CD4-positive, alpha-beta T cell treated with Interleukin-1 beta for 1 hour (primary cell): ENCODE data around the gene SNCAIP.
"Not testable (repeated sequence)": the region's sequence is repeated elsewhere in the genome, so short reads cannot be mapped to it uniquely, and the experiment has no call there.

Experiments
- DNase-seq, 2 donors: peaks; one replicate each; pipeline ENCODE4 v3.0.0-alpha.2; 2020 to 2022

SNCAIP gene

DNA sequence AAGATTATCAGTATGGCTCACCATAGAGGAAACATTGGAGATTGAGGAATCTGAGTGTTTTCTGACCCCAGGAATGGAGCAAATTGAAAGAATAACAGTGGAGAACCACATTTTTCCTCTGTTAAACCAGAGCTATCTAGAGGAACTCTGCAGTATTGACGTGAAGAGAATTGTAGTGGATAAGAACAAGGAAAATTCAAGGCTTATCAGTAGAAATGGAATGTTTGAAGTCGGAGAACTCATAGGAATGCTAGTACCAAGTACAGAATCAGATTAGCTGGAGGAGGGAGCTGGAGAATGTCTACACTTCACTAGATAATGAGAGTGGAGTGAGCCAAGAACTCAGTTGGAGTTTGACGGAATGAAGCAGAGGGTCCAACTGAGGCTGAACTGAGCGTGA, 50.3 kb downstream of the SNCAIP start:
- DNase-seq, result no peak

- no peak for DNase-seq
These were observed 51.6 kb downstream of the SNCAIP start for GRCh38 chr5:122363623-122364022.

GRCh38 chr5:122366501-122366900, 54.5 kb downstream of the SNCAIP start:
- DNase-seq, result no peak

DNA sequence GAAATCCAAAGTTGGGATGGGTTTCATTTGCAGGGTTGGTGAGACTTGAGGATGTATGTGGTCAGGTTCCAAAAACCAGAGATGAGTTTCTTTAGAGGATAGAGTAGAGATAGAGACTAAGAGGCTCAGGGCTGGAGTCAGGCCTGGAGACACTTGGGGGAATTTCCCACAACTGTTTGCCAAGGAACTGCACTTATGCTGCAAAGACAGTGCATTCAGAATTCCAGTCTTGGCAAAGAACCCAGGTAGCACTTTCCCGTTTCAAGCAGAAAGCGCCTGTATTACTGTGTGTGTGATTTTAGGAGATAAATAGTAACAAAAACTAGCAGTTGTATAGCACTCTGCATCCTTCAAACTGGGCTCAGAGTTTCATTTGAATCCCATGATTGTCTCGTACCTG, 55.4 kb downstream of the SNCAIP start:
- no peak for DNase-seq

- no peak for DNase-seq
These were observed 56.6 kb downstream of the SNCAIP start for GRCh38 chr5:122368510-122369251.

GRCh38 chr5:122369253-122369815, 57.3 kb downstream of the SNCAIP start:
- no peak for DNase-seq

- no peak for DNase-seq
These were observed 59.6 kb downstream of the SNCAIP start for GRCh38 chr5:122371511-122372151.

DNA sequence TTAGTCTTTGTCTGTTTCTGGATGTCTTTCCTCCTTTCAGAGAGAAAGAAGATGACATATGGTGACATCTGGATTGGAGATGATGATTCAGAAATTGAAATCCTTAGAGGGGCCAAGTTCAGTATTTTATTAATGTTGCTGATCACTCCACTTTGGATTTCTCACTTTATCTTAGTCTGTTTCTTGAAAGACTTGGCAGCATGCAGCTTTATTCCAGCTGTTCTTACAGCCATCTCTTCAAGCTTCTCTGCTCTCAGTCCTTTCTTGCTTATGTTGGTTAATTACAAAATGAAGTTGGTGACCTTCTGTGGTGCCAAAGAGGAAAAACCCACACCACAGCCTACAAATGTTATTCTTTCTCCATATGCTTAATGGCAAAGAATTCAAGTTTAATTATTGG, 62.1 kb downstream of the SNCAIP start:
- DNase-seq, result no peak

- DNase-seq, result no peak
These were observed 63.8 kb downstream of the SNCAIP start for GRCh38 chr5:122375801-122376200.

DNA sequence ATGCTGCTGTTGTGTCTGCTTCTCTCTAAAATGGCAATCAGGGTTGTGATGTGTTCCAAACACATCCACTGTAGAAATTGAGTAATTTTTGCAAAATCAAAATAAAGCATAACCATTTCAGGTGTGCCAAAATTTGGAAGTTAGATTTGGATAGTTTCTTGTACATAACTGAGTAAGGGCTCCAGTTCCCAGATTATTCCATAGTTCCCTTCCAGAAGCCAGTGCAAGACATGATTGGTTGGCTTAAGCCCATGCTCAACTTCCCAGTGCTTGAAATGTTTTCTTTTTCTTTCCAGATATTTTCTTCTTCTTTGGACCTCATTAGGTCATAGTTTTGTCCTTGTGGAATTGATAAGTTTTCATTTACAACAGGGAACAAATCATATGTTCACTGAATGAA, 64.2 kb downstream of the SNCAIP start:
- no peak for DNase-seq

DNA sequence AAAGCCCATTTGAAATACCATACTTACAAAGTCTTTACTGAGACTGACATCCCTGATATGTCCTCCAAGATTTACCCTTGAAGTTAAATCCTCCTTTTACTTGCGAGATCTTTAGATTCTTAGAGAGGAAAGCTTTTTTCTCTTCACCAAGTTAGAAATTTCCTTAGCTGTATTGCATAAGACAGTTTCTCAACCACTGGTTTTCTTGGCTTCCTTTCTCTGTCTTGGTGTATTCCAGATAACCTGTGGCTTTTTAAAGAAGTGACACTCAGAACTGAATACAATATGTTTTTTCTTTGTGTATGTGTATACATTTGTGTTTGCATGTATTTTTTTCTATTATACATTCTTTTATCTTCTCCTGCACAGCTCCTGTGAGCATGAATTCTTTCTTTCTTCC, 65.0 kb downstream of the SNCAIP start:
- no peak for DNase-seq

DNA sequence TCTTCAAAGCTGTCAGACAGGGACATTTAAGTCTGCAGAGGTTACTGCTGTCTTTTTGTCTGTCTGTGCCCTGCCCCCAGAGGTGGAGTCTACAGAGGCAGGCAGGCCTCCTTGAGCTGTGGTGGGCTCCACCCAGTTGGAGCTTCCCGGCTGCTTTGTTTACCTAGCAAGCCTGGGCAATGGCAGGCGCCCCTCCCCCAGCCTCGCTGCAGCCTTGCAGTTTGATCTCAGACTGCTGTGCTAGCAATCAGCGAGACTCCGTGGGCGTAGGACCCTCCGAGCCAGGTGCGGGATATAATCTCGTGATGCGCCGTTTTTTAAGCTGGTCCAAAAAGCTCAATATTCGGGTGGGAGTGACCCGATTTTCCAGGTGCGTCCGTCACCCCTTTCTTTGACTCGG, 70.9 kb downstream of the SNCAIP start:
- DNase-seq, result not testable (repeated sequence)

- DNase-seq, result no peak
These were observed 72.8 kb downstream of the SNCAIP start for GRCh38 chr5:122384739-122385235.

- DNase-seq, result no peak
These were observed 73.2 kb downstream of the SNCAIP start for GRCh38 chr5:122385286-122385685.

DNA sequence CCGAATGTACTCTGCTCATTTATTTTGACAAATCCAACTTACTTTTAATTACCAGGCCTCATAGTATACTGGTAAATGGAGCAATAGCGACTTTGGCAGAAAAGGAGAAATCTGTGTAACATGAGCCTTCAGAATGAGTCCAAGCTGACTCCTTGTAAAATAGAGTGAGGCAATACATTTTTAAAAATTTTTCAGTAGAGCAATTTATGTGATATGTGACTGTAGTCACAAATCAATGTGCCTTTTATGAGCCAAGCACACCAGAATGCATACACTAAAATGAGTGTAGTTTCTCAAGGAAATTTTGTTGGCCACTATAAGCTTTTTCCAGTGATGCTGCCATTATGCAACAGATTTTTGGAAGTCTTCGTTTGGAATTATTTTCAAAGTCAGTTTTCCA, 73.8 kb downstream of the SNCAIP start:
- no peak for DNase-seq

DNA sequence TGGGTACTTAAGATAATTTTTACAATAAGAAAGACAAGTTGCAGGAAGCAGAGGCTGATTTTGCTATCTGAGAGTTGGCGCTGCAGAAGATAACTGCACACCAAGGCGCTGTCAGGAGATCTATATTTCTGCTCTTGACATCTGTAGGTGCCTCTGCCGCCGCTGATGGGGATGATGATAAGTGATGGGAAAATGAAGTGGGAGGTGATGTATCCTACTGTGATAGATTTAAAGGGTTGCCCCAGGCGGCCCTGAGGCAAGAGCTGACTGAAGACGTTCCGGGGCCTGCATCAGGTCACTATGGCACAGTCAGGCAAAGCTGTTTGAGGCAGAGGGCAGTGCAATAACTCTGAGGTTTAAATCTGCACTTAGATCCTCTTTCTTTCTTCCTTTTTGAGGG, 78.1 kb downstream of the SNCAIP start:
- no peak for DNase-seq

DNA sequence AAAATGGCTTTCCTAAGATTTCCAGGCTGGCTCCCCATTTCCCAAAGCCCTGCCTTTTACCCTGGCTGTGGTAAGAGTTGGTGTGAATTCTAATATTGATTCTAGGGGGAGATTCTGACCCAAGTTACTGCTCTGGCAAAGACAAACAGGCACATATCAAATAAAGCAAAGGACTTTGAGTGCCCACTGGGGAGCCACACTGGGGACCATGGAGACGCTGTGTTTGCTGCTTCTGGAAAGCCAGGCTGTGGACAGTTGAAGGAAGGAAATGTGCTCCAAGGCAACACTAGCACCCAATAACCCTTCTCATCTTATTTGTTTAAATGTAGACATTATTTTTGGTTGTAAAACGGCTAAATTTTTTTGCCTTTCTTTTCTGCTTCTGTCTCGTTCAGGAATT, 78.7 kb downstream of the SNCAIP start:
- DNase-seq, result no peak

DNA sequence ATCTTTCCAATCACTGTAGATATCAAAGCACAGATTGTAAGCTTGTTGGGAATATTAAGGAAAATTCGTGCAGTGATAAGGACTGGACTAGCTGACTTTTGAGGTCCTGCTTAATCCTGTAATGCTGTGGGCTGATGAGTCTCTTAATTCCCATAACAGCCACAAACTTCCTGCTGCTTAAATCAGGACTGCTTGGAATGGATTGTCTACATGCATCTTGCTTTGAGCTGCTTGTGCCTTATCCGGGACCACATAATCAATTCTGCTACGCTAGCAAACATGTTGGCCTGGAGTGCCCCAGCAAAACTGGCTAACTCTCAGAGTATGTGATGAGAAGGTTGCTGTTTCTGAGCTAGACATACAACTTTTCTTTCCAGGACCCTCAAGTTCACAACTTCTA, 79.6 kb downstream of the SNCAIP start:
- DNase-seq, result no peak

GRCh38 chr5:122392224-122392623, 80.2 kb downstream of the SNCAIP start:
- DNase-seq, result no peak

DNA sequence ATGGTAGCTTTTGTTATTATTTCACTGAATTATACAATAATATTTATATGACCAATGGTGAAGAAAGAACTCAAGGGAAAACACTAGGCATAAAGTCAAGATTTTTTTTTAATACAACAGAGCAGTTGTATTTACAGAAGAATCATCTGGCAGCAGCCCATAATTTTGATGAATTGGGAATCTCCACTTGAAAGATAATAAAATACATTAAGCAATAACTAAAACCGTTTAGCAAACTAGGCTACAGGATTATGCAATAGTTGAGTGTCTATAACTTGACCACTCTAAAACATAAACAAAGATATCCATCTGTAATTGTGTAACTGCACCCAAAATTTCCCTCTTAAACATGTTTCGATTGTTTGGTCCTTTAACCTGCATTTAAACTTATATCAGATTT, 80.8 kb downstream of the SNCAIP start:
- no peak for DNase-seq

DNA sequence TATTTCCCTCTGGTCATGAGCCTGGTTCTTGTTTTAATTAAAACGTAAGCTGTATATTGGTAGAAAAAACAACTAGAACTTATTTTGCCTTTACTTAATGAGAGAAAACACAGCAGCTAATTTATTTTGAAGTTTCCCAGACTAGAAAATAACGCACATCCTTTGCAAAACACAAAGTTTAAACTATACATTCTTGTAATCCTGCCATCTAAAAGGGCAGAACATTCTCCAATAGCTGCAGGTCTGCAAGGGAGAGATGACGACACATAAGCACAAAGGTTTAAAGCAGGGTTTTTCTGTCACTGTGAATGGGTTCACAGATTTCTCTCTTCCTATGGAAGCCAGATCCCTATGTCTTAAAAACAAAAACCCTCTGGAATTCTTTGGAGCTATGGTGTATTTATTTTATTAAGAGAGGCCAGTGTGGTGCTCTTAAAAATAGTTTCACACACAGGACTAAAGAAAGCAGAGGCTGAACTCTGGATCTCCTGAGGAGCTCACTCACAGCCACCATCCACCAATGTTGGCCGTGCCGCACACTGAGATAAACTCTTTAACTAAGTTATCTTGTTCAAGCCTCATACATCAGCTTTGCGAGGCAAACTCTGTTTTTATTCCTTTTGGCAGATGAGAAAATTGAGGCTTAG, 82.4 kb downstream of the SNCAIP start:
- DNase-seq, result no peak

GRCh38 chr5:122398016-122398415, 86.0 kb downstream of the SNCAIP start:
- no peak for DNase-seq

DNA sequence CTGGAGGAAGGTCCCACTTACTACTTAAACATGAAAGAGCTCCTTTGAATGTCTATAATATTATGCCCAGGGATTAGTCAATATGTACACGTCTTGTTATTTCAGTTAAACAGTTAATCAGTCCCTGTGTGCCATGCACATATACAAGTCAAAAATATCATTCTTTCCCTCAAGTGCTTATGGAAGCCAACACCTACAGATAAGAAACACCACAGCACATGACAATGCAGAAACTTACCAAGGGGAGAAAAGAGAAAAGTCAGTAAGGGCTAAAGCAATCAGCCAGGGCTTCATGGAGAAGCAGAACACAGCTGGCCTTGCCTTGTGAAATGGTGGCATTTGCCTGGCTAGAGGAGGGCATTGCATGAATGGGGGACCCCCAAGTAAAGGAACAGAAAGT, 88.3 kb downstream of the SNCAIP start:
- no peak for DNase-seq

- DNase-seq, result no peak
These were observed 88.9 kb downstream of the SNCAIP start for GRCh38 chr5:122400938-122401337.
